GM18526 (cell line): ENCODE results near the gene ELL.
A peak's percentile ranks its signal among the peaks of the same experiment; 100 is the strongest.

ENCODE experiments used
- POLR2A ChIP-seq: IDR thresholded peaks from 3 replicates; pipeline ENCODE4 v1.6.1; 2011; ENCODE audit not compliant: insufficient read length; ENCODE audit errors: extremely low read depth

ELL gene

DNA sequence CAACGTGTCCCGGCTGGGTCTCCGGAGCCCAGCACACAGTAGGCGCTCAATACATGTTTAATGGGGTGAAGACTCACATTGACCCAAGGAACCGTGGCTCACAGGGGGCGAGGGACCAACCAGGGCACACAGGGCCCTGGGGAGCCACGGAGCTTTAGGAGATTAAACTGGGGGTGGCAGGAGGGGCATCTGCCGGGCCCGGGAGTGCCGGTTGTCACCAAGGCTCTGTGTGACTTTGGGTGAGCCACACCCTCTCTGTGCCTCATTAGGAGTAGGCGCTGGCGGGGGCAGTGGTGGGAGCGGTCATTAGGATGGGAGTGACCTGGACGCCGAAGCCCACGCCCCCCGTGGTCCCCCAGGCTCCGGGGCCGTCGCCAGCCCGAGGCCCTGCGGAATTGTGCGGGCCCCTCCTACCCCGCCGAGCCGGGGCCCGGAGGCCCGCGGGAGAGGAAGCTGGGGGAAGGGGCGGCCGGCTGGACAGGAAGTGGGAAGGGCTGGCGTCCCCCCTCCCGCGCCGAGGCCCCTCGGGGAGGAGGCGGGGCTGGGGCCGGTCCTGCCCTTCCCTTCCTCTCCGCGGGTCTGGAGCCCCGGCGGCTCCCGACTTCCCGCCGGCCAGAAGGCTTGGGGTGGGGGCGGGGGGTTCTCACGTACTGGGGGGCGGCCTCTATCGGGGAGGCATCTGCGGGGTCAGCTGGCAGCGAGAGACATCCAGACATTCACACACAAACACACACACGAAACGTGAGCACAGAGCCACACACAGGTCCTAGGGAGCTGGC is 104.4 kb downstream of the ELL start:
- TF ChIP-seq POLR2A = peak; percentile 30

DNA sequence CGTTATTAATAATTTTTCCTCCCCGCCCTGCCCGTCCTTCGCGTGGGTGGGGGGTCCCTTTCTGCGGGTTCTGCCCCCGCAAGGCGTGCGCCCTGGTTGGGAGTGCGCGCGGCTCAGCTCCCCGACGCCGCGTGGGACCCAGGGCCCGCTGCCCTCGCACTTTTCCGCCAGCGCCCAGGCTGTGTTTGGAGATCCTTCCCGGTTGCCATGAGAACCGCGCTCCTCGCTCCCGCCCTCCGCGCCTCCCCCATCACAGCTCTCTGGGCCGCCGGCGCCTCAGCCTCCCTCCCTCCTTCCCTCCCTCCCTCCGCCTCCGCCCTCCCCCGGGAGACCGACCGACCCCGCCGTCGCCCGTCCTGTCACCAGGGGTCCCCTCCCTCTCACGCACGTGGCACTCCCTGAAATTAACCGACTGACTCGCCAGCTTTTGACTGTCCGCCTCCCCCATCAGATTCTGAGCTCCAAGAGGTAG is 105.1 kb downstream of the ELL start:
- TF ChIP-seq POLR2A = no peak

DNA sequence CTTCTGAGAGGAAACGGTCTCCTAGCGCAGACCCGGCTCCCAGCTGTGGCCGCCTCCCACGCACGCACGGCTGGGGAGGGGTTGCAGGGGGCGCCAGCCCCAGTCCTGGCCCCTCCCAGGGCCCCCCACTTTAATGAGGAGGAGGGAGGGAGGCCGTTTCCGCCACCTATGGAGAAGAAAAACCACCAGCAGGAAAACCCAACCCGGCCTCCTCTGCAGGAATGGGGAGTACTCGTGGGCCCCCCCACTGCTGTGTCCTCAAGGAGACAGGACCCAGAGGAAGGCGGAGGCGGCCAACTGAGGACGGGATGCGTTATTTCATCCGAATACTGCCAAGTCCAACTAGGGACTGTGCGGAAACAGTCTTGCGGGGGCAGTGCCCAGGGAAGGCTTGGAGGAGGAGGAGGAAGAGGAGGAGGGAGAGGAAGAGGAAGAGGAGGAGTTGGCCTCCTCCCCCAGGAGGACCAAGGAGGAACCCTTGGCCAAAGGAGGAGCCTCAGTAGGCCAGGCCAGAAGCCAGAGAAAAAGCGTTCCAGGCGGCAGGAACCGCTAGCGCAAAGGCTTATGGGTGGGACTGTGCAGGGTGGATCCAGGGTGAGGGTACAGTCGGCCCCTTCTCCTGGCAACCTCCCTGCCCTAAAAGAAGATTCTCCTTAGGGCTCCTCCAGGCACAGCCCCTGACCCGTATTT is 106.5 kb downstream of the ELL start:
- TF ChIP-seq POLR2A = no peak

DNA sequence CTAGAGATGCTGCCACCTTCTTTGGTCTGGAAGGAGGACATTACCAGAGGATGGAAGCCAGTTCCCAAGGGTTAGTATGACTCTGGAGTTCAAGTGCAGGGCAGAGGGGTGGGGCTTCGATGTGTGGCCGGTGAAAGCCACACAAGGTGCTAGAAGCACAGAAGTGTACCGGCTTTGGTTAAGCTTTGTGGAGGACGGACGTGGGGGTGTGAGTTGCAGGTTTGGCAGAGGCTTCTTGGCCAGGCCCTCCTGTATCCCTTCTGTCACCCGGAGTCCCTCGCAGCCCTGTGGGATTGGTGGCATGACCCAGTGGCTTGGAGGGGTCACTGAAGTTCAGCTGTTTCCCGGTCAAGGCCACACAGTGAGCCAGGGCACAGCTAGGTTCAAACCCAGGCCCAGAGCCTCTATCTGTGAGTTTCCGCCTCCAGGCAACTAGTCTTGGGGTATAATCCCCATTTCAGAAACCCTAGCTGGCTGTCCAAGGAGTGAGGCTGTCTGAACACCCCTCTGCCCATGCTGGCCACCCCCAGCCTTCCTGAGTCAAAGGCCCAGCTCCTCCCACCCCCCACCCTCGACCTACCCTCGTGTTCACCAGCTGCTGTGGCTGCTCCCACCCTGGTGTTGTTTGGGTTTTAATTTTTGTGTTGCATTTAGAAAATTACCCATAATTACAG is 107.2 kb downstream of the ELL start:
- TF ChIP-seq POLR2A = no peak

DNA sequence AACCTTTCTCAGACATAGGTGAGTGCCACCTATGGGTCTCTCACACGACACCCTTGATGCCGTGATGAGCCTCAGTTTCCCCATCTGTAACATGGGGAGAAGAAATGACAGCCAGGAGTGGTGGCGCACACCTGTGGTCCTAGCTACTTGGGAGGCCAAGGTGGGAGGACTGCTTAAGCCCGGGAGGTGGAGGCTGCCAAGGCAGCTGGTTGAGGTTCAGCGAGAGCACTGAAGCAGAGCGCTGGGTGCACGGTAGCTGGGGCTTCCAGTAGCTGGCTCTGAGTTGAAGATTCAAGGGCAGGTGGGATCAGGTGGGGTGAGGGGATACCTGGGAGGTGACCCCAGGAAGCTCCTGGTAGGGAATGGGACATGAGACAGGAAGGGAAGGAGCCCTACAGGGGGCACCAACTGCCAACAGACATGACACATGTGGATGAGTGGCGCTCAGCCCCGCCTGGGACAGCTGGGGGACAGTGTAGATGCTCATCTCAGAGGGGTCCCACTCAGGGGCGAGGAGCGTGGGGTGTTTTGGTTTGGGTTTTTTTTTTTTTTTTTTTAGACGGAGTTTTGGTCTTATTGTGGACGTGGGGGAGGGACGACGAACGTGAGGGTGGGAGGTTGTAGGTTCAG is 109.1 kb downstream of the ELL start:
- TF ChIP-seq POLR2A = no peak

DNA sequence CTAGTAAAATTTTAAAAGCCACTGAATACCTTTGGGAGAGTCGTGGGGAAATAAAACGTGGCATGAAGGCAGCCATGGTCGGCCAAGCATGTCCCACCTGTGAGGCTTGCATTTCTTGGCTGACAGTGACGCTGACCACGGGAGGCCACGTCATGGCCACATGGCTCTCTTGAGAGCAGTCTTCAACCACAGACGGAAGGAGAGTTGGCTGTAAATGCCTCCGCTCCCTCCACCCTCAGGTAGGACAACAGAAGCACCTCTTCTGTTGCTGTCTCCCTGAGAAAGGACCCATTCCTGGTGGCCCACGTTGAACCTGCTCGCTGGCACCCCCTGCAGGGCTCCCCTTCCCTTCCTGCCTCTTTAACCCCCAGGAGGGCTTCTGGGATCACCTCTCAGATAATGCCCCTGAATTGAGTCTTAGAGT is 113.8 kb downstream of the ELL start:
- no peak for TF ChIP-seq POLR2A

DNA sequence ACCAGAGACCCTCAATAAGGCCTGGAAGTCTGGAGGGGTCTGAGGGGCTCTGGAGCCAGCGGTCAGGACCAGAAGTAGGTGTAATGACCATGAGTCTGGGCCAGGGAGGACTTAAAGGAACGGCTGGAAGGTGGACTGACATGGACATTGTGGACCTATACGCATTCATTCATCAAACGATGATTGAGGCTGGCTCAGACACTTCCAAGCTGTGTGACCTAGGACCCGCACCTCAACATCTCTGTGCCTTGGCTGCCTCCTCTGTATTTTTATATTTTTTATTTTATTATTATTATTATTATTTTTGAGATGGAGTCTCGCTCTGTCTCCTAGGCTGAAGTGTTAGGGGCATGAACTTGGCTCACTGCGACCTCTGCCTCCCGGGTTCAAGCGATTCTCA is 115.1 kb downstream of the ELL start:
- TF ChIP-seq POLR2A = no peak

DNA sequence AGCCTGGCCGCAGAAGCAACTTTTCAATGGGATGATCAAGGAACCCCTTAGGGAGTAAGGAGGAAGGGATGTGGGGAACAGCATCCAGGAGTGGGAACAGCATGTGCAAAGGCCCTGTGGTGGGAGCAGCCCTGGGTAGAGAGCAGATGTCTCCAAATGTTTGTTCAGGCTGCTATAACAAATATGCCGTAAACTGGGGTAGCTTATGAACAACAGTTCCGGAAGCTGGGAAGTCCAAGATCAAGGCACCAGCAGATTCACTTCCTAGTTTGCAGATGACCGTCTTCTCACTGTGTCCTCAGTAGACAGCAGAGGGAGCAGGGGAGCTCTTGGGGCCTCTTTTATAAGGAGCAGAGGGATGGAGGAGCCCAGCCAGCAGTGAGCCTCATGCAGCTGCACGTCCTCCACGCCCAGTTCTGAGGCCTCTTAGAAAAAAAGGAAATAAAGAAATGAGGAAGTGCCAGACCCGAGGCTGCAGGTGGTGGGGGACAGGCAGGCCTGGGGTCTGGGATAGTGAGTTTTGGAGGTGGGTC is 120.2 kb downstream of the ELL start:
- no peak for TF ChIP-seq POLR2A

DNA sequence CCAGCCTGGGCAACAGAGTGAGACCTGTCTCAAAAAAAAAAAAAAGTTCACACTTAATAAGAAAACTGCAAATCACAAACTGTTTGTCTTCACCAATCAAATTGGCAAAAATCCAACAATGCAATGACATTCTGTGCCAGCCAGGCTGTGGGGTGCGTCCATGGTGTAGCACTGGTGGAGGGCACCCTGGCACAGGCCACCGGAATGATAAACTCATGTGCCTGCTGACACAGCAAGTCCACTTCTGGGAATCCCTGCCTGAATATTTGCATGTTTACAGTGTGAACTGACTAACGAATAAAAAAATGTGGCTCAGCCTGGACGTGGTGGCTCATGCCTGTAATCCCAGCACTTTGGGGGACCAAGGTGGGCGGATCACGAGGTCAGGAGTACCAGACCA is 122.9 kb downstream of the ELL start:
- no peak for TF ChIP-seq POLR2A

DNA sequence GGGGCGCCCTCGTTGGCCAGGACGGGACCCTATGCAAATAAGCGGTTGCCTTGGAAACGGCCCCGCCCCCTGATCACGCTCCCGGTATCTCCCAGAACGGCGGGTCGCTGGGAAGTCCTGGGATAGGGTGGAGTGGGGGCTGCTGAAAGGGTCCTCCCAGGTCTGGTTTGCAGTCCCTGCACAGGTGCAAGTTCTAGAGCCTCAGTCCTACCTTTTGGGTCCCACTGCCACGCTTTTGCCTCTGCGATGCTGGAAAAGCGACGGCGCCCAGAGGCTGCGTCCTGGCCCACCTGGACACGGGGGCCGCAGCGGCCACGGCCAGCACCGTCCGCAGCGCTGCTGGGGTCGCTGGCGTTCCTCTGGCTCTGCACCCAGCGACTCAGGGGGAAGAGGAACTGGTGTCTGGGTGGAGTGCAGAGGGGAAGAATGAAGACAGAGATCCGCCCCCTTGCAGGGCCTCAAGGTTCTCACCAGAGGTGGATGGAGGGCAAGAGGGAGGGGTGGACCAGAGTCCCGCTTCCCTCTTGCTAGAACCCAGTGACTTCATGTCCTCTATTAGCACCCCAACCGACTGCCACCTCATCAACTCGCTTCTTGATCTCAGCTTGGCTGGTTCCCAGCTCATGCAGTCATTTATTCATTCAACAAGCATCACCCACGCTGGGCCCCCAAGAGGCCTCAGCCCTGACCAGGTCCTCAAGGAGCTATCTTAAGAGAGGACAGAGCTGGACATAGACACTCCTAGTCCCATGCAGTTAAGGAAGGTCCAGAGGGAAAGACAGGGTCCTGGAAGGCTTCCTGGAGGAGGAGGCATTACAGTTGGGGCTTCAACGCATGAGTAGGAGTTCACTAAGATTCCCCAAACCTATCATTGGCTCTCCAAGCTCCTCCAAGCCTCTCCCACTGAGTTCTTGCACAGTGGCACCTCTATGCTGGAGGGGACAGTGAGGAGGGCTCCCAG is 124.3 kb downstream of the ELL start, which contains the start of gene LRRC25:
Gene LRRC25 (minus strand): TSS at position 381 of the 961 bp plus-strand sequence. CDS start 659 bp downstream, outside the sequence.
- TF ChIP-seq POLR2A = no peak

DNA sequence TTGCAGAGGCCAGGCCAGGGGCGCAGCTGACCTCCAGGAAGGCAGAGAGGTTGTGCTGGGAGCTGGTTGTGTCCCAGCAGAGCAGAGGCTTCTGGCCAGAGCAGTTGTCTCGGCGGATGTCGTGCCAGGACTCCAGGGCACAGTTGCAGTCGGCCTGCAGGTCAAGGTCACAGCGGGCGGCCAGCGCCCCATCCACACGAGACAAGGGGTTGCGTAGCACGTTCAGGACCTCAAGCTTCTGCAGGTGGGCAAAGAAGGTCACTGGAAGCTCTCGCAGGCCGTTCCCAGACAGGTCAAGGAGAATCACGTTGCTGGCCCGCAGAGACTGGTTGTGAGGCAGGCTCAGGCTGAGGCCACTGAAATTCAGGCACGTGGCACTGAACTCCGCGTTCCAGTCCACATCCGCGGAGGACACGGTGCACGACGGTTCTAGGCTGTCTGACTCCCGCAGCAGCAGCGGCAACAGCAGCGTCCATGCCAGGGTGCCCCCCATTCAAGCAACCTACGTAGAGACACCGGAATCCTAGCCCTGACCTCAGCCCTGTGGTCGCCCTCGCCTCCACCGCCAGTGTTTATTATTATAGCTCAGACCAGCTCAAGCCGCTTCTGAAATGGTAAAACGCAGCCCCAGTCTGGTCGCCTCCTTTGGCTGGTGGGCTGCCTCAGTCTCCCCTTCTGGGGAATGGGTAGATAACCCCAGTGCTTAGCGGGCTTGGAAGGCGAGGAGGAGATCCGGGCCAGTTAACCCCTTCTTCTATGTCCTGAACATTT is 125.2 kb downstream of the ELL start:
- TF ChIP-seq POLR2A = no peak

DNA sequence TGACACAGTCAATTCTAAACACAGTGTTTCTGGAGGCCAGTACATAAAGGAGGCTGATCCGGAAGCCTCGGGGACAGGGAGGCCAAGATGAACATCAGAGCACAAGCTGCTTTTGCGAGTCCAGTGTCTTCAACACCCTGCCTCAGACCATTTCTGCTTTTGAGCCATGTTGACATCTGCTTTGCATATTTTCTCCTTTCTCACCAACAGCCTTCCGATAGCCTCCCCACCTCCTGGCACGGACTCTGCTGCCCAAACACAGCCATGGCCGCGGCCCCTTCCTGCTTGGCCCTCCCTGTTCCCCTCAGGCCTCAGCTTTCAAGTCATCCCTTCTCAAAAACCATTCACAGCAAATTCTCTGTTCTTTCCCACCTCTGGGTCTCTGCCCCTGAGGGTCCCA is 128.0 kb downstream of the ELL start:
- no peak for TF ChIP-seq POLR2A

DNA sequence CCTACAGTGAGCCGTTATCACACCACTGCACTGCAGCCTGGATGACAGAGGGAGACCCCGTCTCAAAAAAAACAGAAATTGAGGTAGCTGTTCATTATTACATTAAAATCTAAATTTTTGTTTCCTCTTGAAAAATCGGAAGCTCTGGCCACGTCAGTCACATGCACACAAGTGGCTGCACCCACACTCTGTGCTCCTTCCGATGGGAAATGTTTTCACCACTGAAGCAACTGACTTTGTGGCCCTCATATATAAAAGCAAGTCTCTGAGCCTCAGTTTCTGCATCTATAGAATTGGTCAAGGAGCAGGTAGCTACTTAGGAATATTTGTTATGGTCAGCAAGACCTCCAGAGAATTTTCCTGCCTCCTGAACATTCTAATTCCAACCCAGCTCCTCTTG is 128.9 kb downstream of the ELL start:
- no peak for TF ChIP-seq POLR2A
